Panc1 (cell line): ENCODE results near the gene MTA1. TPM values are rescaled to one million over a fixed set of nuclear protein-coding genes. Genes with fewer than 3 reads are reported as not detected.

Experiments
- ATAC-seq: fragments of 200-7000 bp; cut with Tn5 transposase; 2 replicates; pipeline ENCODE4 v1.9.1; 2020; ENCODE audit warnings: mild to moderate bottlenecking, moderate library complexity
- BruUV-seq: library from RNA; stranded (reverse); fragments of 400-500 nt; replicated peaks from 2 replicates; lab custom pipeline; 2021; lab: Mats Ljungman, UMichigan
- CTCF ChIA-PET: fragments of 300-600 bp; sonication (Branson Sonifier 250); formaldehyde crosslinking; loops from one replicate; lab custom pipeline; 2022; ENCODE audit warnings: antibody characterized with exemption; lab: Charles Lee
- POLR2A ChIA-PET: fragments of 300-600 bp; sonication (Branson Sonifier 250); formaldehyde crosslinking; loops from one replicate; lab custom pipeline; 2022; ENCODE audit warnings: antibody characterized with exemption; lab: Charles Lee
- DNase-seq: peaks from one replicate; pipeline ENCODE4 v3.0.0-alpha.2; 2010; ENCODE audit warnings: low read depth, low spot score
- H3K27ac ChIP-seq: 2 replicates; pipeline ENCODE4 v1.5.1; 2011; ENCODE audit warnings: mild to moderate bottlenecking, low read length, inconsistent platforms
- H3K27me3 ChIP-seq: fragments of 200-500 bp; sonication (Bioruptor generic); 2 replicates; pipeline ENCODE4 v1.6.0; 2014; ENCODE audit warnings: low read length, inconsistent platforms; ENCODE audit not compliant: control insufficient read depth, insufficient read depth
- H3K36me3 ChIP-seq: fragments of 200-500 bp; sonication (Bioruptor generic); 2 replicates; pipeline ENCODE4 v1.5.1; 2014; ENCODE audit warnings: inconsistent platforms, mild to moderate bottlenecking, low read length, moderate library complexity; ENCODE audit not compliant: control insufficient read depth, insufficient read depth
- H3K4me1 ChIP-seq: 2 replicates; pipeline ENCODE4 v1.5.1; 2011; ENCODE audit warnings: inconsistent platforms, mild to moderate bottlenecking, low read length, moderate library complexity; ENCODE audit not compliant: control insufficient read depth, insufficient read depth
- H3K4me3 ChIP-seq, 2 experiments: 2 replicates each; pipeline ENCODE4 v1.5.1; 2011 to 2012; ENCODE audit warnings: low read depth in 2 of 2, low read length in 2 of 2, mild to moderate bottlenecking in 2 of 2, inconsistent platforms in 1 of 2, moderate library complexity in 1 of 2
- H3K9me3 ChIP-seq: fragments of 200-500 bp; sonication (Bioruptor generic); 2 replicates; pipeline ENCODE4 v1.5.1; 2014; ENCODE audit warnings: low read depth, mild to moderate bottlenecking, inconsistent platforms, low read length, moderate library complexity; ENCODE audit not compliant: control insufficient read depth, insufficient read depth
- POLR2AphosphoS5 ChIP-seq: IDR thresholded peaks from 2 replicates; pipeline ENCODE4 v1.6.1; 2012; ENCODE audit warnings: mild to moderate bottlenecking, low read depth, low read length, moderate library complexity
- SIN3A ChIP-seq: IDR thresholded peaks from 2 replicates; pipeline ENCODE4 v1.6.1; 2012; ENCODE audit warnings: low read depth, mild to moderate bottlenecking, low read length, moderate library complexity, borderline replicate concordance; ENCODE audit not compliant: insufficient read depth
- TCF7L2 ChIP-seq: IDR thresholded peaks from 2 replicates; pipeline ENCODE4 v1.6.1; 2011; ENCODE audit warnings: mild to moderate bottlenecking, low read depth, low read length, inconsistent platforms
- in situ Hi-C: cut with HindIII; loops from 2 replicates; pipeline ENCODE4 v1.10.0; 2016; ENCODE audit warnings: low sequenced_read_pairs, low pct_unique_long_range_greater_than_20kb
- intact Hi-C: fragments of 100-400 bp; cut with micrococcal nuclease; formaldehyde crosslinking; loops from one replicate; pipeline ENCODE4 v1.10.0; 2022; ENCODE audit not compliant: unreplicated experiment
- total RNA-seq: library from RNA; stranded (reverse); gene quantifications from one replicate; pipeline ENCODE4 v1.2.1, GENCODE V29; 2021; ENCODE audit not compliant: unreplicated experiment
- TF ChIP-seq, protein P1 (sequence below), 2 experiments: IDR thresholded peaks; 2 replicates each; pipeline ENCODE4 v1.6.1; 2011 to 2012; ENCODE audit warnings: low read depth in 2 of 2, control low read depth in 1 of 2, low read length in 1 of 2, mild to moderate bottlenecking in 1 of 2, moderate library complexity in 1 of 2; ENCODE audit not compliant: insufficient read depth in 1 of 2
- TF ChIP-seq, protein P2 (sequence below): fragments of 450-650 bp; IDR thresholded peaks from 2 replicates; pipeline ENCODE4 v1.5.1; 2017; ENCODE audit warnings: mild to moderate bottlenecking

MTA1 gene
- total RNA-seq, 1 experiment from 2014 or later, result 105 TPM

DNA sequence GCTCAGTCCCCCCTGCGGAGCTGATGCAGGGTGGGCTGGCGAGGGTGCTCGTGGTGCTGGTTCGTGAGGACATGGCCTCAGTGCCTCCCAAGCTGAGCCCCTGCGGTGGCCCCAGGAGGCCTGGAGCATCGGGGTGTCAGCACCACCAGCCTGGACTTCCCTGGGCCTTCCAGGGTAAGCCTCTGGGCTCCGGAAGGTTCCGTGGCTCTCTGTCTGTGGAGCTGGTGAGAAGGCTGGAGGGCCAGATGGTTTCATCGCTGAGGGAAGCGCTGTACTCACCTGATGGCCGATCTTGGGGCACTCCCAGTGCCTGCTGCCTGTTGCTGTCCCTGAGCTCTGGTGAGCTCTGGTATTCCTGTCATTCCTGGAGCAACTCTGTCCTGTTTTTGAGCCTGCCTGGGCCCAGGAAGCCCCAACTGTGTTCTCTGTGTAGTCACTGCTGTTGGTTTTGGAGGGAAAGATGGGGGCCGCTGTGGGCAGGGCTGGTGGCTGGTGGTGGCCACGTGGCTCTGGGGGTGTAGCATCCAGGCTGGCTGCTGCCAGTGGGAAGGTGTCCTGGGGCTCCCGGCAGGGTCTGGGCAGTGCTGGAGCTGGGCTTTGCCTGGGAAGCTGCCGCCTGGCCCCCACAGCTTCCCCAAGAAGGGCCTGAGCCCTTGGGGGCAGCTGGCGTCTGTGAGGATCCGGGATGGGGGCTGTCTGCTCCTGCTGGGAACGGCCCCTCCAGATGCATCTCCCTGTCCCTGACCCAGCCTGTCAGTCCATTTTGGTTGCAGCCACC lies 18.3 kb downstream of the MTA1 start:
- CTCF ChIA-PET, result interaction anchor here (0.7 kb wide), 1 partner anchor 11 kb away, joined by 3 read pairs; no protein-coding TSS in a partner anchor
- no peaks in the 10 kb centered on the region for H3K27me3 ChIP-seq
- POLR2A ChIA-PET, result no interaction called here

DNA sequence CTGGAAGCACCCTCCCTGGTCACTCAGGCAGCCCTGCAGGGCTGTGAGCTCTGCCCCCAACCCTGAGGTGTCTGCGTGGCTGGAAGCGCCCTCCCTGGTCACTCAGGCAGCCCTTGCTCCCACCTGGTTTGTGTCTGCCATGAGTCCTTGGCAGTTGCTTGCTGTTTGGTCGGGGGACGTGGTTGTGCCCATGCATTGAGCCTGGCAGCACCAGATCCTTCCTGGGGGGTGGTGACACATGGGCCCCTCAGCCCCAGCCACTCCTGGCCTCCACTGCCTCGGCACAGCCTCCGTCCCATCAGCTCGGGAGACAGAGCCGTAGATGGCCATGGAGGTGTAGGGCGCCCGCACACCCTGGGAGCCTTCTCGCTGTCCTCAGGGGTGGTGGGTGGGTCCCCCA lies 19.6 kb downstream of the MTA1 start:
- Histone ChIP-seq H3K4me3 (no peak overlapping the region), H3K36me3 (no peaks in the 10 kb centered on the region), H3K9me3 (no peaks in the 10 kb centered on the region), H3K27ac (no peak overlapping the region), H3K4me1 (no peaks in the 10 kb centered on the region), H3K27me3 (no peaks in the 10 kb centered on the region)
- DNase-seq (no peak), ATAC-seq (no peak)
- no TSS peak for BruUV-seq
- in situ Hi-C loops, result no loop called here
- intact Hi-C loops, result no loop called here
- CTCF ChIA-PET, result no interaction called here
- POLR2A ChIA-PET, result no interaction called here
- TF ChIP-seq TCF7L2 (no peak), POLR2AphosphoS5 (no peak), SIN3A (no peak)
- TF ChIP-seq, protein P1, sequence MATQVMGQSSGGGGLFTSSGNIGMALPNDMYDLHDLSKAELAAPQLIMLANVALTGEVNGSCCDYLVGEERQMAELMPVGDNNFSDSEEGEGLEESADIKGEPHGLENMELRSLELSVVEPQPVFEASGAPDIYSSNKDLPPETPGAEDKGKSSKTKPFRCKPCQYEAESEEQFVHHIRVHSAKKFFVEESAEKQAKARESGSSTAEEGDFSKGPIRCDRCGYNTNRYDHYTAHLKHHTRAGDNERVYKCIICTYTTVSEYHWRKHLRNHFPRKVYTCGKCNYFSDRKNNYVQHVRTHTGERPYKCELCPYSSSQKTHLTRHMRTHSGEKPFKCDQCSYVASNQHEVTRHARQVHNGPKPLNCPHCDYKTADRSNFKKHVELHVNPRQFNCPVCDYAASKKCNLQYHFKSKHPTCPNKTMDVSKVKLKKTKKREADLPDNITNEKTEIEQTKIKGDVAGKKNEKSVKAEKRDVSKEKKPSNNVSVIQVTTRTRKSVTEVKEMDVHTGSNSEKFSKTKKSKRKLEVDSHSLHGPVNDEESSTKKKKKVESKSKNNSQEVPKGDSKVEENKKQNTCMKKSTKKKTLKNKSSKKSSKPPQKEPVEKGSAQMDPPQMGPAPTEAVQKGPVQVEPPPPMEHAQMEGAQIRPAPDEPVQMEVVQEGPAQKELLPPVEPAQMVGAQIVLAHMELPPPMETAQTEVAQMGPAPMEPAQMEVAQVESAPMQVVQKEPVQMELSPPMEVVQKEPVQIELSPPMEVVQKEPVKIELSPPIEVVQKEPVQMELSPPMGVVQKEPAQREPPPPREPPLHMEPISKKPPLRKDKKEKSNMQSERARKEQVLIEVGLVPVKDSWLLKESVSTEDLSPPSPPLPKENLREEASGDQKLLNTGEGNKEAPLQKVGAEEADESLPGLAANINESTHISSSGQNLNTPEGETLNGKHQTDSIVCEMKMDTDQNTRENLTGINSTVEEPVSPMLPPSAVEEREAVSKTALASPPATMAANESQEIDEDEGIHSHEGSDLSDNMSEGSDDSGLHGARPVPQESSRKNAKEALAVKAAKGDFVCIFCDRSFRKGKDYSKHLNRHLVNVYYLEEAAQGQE (IDR thresholded peaks at IDR 0.05; ENCODE audit: insufficient read depth in 1 of 2, low read depth in 2 of 2, low read length in 1 of 2), result no peak
- TF ChIP-seq, protein P2, sequence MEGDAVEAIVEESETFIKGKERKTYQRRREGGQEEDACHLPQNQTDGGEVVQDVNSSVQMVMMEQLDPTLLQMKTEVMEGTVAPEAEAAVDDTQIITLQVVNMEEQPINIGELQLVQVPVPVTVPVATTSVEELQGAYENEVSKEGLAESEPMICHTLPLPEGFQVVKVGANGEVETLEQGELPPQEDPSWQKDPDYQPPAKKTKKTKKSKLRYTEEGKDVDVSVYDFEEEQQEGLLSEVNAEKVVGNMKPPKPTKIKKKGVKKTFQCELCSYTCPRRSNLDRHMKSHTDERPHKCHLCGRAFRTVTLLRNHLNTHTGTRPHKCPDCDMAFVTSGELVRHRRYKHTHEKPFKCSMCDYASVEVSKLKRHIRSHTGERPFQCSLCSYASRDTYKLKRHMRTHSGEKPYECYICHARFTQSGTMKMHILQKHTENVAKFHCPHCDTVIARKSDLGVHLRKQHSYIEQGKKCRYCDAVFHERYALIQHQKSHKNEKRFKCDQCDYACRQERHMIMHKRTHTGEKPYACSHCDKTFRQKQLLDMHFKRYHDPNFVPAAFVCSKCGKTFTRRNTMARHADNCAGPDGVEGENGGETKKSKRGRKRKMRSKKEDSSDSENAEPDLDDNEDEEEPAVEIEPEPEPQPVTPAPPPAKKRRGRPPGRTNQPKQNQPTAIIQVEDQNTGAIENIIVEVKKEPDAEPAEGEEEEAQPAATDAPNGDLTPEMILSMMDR, result no peak

More for the DNA sequence above, 18.3 kb downstream of the MTA1 start:
- no peak overlapping the region for H3K27ac ChIP-seq
- no peak for ATAC-seq
- no peak for DNase-seq
- no peaks in the 10 kb centered on the region for H3K9me3 ChIP-seq
- no peak for TF ChIP-seq TCF7L2
- BruUV-seq, result no TSS peak
- intact Hi-C loops, result no loop called here
- no peaks in the 10 kb centered on the region for H3K4me1 ChIP-seq
- no peaks in the 10 kb centered on the region for H3K36me3 ChIP-seq
- H3K4me3 ChIP-seq, result no peak overlapping the region
- in situ Hi-C loops, result no loop called here
